HL-60 (cell line): Measurements from ENCODE around the gene MAN2B1.

Experiments
- DNase-seq, 2 experiments: peaks; one replicate each; pipeline ENCODE4 v3.0.0-alpha.2; 2010 to 2020; ENCODE audit warnings: low read depth in 1 of 2, low spot score in 1 of 2
- H3K27ac ChIP-seq: fragments of 250-450 bp; sonication (Bioruptor Pico); replicated peaks from 2 replicates; pipeline ENCODE4 v1.5.1; 2020; ENCODE audit warnings: mild to moderate bottlenecking, moderate library complexity
- H3K27me3 ChIP-seq: fragments of 250-450 bp; sonication (Bioruptor Pico); 2 replicates; pipeline ENCODE4 v1.5.1; 2021; ENCODE audit warnings: mild to moderate bottlenecking, moderate library complexity; ENCODE audit not compliant: insufficient read depth, poor library complexity, severe bottlenecking
- H3K4me3 ChIP-seq: replicated peaks from 2 replicates; pipeline ENCODE4 v1.5.1; 2011; ENCODE audit warnings: mild to moderate bottlenecking, control low read depth, low read length; ENCODE audit not compliant: insufficient read depth
- CTCF ChIP-seq: IDR thresholded peaks from one replicate; pipeline ENCODE4 v1.5.1; 2011; ENCODE audit warnings: low read length, control low read depth, inconsistent platforms; ENCODE audit not compliant: insufficient read depth
- GABPA ChIP-seq: IDR thresholded peaks from 2 replicates; pipeline ENCODE4 v1.6.1; 2012; ENCODE audit warnings: low read depth
- POLR2AphosphoS5 ChIP-seq: IDR thresholded peaks from 2 replicates; pipeline ENCODE4 v1.6.1; 2012; ENCODE audit warnings: low read depth
- SPI1 ChIP-seq: IDR thresholded peaks from 2 replicates; pipeline ENCODE4 v1.6.1; 2012; ENCODE audit warnings: low read depth, mild to moderate bottlenecking, borderline replicate concordance
- TF ChIP-seq, protein P1 (sequence below): IDR thresholded peaks from 2 replicates; pipeline ENCODE4 v1.6.1; 2012; ENCODE audit warnings: low read depth; ENCODE audit not compliant: insufficient replicate concordance

MAN2B1 gene

DNA sequence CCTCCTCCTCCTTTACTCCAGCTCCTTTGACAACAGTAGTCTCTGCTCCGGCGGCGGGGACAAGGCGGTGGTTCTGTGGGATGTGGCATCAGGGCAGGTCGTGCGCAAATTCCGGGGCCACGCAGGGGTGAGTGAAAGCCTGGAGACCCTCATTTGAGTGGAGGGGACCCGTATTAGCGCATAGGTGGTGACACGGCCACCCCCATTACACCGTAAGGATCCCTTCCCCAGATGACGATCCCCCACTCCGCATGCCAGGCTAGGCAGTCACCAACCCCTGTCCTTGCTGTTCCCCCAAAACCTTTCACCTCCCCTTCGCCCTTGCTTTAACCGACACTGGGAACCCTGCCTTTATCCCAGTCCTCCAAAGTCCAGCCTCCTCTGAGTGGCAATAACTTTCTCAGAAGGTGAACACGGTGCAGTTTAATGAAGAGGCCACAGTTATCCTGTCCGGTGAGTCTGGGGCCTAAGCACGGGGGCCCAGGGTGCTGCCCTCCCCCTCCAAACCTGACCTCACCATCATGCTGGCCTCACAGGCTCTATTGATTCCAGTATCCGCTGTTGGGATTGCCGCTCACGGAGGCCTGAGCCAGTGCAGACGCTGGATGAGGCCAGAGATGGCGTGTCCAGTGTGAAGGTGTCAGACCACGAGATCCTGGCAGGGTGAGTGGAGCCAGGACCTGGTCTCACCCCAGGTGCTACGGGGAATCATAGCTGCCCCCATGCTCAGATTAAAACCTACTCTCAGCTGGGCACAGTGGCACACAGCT, 3.8 kb upstream of the MAN2B1 start:
- peak overlapping the region; percentile 99 for H3K27ac ChIP-seq
- DNase-seq, result no peak
- H3K27me3 ChIP-seq, result no peaks in the 10 kb centered on the region
- no peak; the same call in 1 of the 2 replicates for TF ChIP-seq POLR2AphosphoS5
- TF ChIP-seq, protein P1, sequence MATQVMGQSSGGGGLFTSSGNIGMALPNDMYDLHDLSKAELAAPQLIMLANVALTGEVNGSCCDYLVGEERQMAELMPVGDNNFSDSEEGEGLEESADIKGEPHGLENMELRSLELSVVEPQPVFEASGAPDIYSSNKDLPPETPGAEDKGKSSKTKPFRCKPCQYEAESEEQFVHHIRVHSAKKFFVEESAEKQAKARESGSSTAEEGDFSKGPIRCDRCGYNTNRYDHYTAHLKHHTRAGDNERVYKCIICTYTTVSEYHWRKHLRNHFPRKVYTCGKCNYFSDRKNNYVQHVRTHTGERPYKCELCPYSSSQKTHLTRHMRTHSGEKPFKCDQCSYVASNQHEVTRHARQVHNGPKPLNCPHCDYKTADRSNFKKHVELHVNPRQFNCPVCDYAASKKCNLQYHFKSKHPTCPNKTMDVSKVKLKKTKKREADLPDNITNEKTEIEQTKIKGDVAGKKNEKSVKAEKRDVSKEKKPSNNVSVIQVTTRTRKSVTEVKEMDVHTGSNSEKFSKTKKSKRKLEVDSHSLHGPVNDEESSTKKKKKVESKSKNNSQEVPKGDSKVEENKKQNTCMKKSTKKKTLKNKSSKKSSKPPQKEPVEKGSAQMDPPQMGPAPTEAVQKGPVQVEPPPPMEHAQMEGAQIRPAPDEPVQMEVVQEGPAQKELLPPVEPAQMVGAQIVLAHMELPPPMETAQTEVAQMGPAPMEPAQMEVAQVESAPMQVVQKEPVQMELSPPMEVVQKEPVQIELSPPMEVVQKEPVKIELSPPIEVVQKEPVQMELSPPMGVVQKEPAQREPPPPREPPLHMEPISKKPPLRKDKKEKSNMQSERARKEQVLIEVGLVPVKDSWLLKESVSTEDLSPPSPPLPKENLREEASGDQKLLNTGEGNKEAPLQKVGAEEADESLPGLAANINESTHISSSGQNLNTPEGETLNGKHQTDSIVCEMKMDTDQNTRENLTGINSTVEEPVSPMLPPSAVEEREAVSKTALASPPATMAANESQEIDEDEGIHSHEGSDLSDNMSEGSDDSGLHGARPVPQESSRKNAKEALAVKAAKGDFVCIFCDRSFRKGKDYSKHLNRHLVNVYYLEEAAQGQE, result no peak
- TF ChIP-seq CTCF, result no peak
- TF ChIP-seq GABPA, result no peak
- TF ChIP-seq SPI1, result no peak
- H3K4me3 ChIP-seq, result peak overlapping the region; percentile 86

DNA sequence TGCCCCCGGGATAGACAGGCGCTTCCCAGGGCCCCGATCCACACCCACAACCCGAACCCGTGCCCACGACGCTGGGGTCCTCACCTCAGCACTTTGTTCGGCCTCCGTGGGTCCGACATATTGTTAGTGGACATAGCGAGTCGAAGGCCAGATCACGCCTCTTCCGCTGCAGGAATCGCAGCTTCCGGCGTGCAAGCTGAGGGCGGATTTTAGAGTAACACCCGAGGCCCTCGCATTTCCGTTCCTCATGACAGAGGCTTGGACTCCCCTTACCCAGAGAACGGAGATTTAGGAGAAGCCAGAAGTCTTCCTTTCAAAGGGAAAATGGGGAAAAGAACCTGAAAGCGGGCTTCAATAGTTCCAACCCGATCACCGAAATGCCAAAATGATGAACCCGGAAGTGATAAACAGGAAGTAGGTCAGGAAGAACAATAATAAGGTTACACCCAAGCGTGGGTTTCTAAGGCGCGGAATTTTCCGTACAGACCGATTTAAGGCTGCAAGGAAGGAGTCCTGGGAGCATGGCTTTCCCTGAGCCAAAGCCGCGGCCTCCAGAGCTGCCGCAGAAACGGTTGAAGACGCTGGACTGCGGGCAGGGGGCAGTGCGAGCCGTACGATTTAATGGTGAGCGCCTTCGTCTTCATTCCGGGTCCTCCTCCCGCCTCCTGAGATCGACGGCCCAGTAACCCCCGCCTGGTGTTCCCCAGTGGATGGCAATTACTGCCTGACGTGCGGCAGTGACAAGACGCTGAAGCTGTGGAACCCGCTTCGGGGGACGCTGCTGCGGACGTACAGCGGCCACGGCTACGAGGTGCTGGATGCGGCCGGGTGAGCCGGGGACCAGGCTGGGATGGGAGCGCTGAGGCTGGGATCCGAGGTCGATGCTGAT, 3.0 kb upstream of the MAN2B1 start:
- Histone ChIP-seq H3K27ac (peak overlapping the region; percentile 99), H3K27me3 (no peaks in the 10 kb centered on the region), H3K4me3 (peak overlapping the region; percentile 86)
- peak; percentile 75 to 76 for DNase-seq
- TF ChIP-seq, protein P1, result peak; percentile 49
- TF ChIP-seq POLR2AphosphoS5 (peak; percentile 57), GABPA (peak; percentile 99), CTCF (no peak), SPI1 (0 out of 2 replicates have a peak, but pooled peaks have one; percentile 9)

DNA sequence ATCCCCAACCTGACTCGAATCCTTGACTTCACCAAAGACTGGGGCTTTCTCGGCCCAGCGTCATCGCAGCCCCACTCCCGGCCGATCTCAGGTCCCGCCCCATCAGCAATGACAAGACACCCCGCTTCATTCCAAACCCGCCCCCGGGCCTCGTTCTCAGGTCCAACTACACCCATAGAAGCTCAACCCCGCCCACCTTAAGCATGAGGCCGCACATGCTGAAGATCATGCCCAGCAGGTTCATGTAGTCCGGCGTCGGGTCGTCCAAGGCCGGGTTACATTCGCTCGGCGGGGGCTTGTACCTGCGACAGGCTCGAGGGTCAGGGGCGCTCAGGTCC, 2.4 kb upstream of the MAN2B1 start:
- peak overlapping the region; percentile 99 for H3K27ac ChIP-seq
- H3K27me3 ChIP-seq, result no peaks in the 10 kb centered on the region
- peak overlapping the region; percentile 86 for H3K4me3 ChIP-seq
- TF ChIP-seq, protein P1, result no peak
- TF ChIP-seq CTCF (no peak), SPI1 (no peak), GABPA (no peak), POLR2AphosphoS5 (no peak)
- DNase-seq, result peak; percentile 45 to 63
